ENCODE measurements around the gene TRIM24.

TRIM24 gene

GRCh38 chr7:138585283-138585993 lies 125.4 kb downstream of the TRIM24 start:
- DNase-seq (ENCODE audit: extremely low read depth, low read depth): no peak

GRCh38 chr7:138587485-138587884 lies 127.4 kb downstream of the TRIM24 start:
- TF ChIP-seq CTCF (IDR thresholded peaks at IDR 0.05; ENCODE audit: low read depth, low read length): no peak
- DNase-seq (ENCODE audit: extremely low read depth, low read depth): no peak

More at GRCh38 chr7:138585283-138585993, 125.4 kb downstream of the TRIM24 start:
- no peak for TF ChIP-seq CTCF (IDR thresholded peaks at IDR 0.05; ENCODE audit: low read depth, low read length)

GRCh38 chr7:138588986-138589385 lies 128.9 kb downstream of the TRIM24 start:
- no peak for DNase-seq (ENCODE audit: extremely low read depth, low read depth)
- TF ChIP-seq CTCF (IDR thresholded peaks at IDR 0.05; ENCODE audit: low read depth, low read length): no peak

- DNase-seq (ENCODE audit: extremely low read depth, low read depth): no peak
- no peak for TF ChIP-seq CTCF (IDR thresholded peaks at IDR 0.05; ENCODE audit: low read depth, low read length)
Measured at GRCh38 chr7:138590154-138590553, 130.1 kb downstream of the TRIM24 start.

- TF ChIP-seq CTCF (IDR thresholded peaks at IDR 0.05; ENCODE audit: low read depth, low read length): no peak
- DNase-seq (ENCODE audit: extremely low read depth, low read depth): no peak
Measured at GRCh38 chr7:138595454-138595853, 135.4 kb downstream of the TRIM24 start.

- DNase-seq (ENCODE audit: extremely low read depth, low read depth): no peak
- no peak for TF ChIP-seq CTCF (IDR thresholded peaks at IDR 0.05; ENCODE audit: low read depth, low read length)
Measured at GRCh38 chr7:138602451-138602850, 142.4 kb downstream of the TRIM24 start.

GRCh38 chr7:138603549-138604318 lies 143.7 kb downstream of the TRIM24 start:
- no peak for DNase-seq (ENCODE audit: extremely low read depth, low read depth)
- no peak for TF ChIP-seq CTCF (IDR thresholded peaks at IDR 0.05; ENCODE audit: low read depth, low read length)
